Measurements from ENCODE around the gene PPP6R1. TPM values are rescaled to one million over a fixed set of nuclear protein-coding genes. Genes with fewer than 3 reads are reported as not detected.

PPP6R1 gene
- total RNA-seq, 1 experiment from 2014 or later: 79.7 TPM

DNA sequence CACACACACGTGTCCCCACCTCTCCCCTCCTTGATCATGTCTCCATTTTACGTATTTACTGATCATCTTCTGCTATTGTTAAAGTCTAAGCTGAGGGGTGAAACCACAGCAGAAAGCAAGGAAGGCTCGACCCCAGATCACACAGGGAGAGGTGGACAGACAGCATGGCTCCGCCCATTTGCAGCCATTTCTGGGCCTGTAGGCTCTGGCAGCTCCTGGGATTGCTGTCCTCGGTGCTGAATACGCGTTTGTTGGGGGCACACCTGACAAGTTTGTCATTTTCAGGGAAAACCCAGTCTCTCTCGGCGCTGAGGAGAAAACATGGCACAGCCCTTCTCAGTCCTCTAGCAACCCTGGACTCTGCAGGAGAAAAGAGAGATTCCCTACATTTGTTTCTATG, 38.3 kb downstream of the PPP6R1 start:
- Histone ChIP-seq H3T11ph (ENCODE audit: low read length) (no peak overlapping the region), H3K23ac (ENCODE audit: insufficient read length, low read depth, low read length) (no peak overlapping the region), H3K27me3 (ENCODE audit: insufficient read depth, low read length) (no peaks in the 10 kb centered on the region), H3K79me2 (ENCODE audit: insufficient read depth, low read length) (no peaks in the 10 kb centered on the region), H4K5ac (ENCODE audit: insufficient read length, low read depth, low read length) (no peak overlapping the region), H2BK15ac (ENCODE audit: low read depth, low read length) (no peak overlapping the region), H4K8ac (replicated peaks; ENCODE audit: insufficient read length, low read depth, low read length) (no peak overlapping the region), H3K79me1 (ENCODE audit: insufficient read depth, low read depth, low read length, poor library complexity, severe bottlenecking) (no peaks in the 10 kb centered on the region), H2BK12ac (ENCODE audit: insufficient read length, low read depth, low read length) (no peak overlapping the region), H4K91ac (ENCODE audit: insufficient read length, low read depth, low read length) (no peak overlapping the region), H3K9me3 (ENCODE audit: control insufficient read depth, low read depth, low read length) (no peaks in the 10 kb centered on the region), H3K56ac (ENCODE audit: insufficient read length, low read depth, low read length) (no peak overlapping the region), H3K4ac (ENCODE audit: low read depth, low read length) (no peak overlapping the region), H3K27ac (ENCODE audit: insufficient read length, low read depth, low read length) (no peak overlapping the region), H3K4me2 (ENCODE audit: insufficient read depth, insufficient read length, low read length) (no peak overlapping the region), H3K4me1 (ENCODE audit: insufficient read depth, low read length) (no peaks in the 10 kb centered on the region), H4K20me1 (ENCODE audit: control insufficient read depth, insufficient read depth, insufficient read length) (peaks cover 2% of the 10 kb centered on the region), H3K23me2 (ENCODE audit: insufficient read length, low read depth, low read length, poor library complexity, severe bottlenecking) (peaks cover 3% of the 10 kb centered on the region), H2AK5ac (ENCODE audit: insufficient read length, low read length) (no peak overlapping the region), H2BK5ac (ENCODE audit: insufficient read length, low read length) (no peak overlapping the region), H3K9ac (ENCODE audit: extremely low read depth, insufficient read length, low read length) (no peak overlapping the region), H2BK120ac (ENCODE audit: low read depth, low read length, poor library complexity, severe bottlenecking) (no peak overlapping the region), H3K14ac (ENCODE audit: insufficient read depth, low read length) (no peak overlapping the region), H2AFZ (ENCODE audit: low read length) (no peak overlapping the region), H3K18ac (ENCODE audit: insufficient read length, low read depth, low read length) (no peak overlapping the region), H2BK20ac (ENCODE audit: low read depth, low read length, poor library complexity, severe bottlenecking) (no peak overlapping the region)
- TF ChIP-seq, protein P1, sequence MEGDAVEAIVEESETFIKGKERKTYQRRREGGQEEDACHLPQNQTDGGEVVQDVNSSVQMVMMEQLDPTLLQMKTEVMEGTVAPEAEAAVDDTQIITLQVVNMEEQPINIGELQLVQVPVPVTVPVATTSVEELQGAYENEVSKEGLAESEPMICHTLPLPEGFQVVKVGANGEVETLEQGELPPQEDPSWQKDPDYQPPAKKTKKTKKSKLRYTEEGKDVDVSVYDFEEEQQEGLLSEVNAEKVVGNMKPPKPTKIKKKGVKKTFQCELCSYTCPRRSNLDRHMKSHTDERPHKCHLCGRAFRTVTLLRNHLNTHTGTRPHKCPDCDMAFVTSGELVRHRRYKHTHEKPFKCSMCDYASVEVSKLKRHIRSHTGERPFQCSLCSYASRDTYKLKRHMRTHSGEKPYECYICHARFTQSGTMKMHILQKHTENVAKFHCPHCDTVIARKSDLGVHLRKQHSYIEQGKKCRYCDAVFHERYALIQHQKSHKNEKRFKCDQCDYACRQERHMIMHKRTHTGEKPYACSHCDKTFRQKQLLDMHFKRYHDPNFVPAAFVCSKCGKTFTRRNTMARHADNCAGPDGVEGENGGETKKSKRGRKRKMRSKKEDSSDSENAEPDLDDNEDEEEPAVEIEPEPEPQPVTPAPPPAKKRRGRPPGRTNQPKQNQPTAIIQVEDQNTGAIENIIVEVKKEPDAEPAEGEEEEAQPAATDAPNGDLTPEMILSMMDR (conservative IDR thresholded peaks at IDR 0.05): no peak
- Mint-ChIP-seq H3K9me3 (peaks cover 12 to 17% of the 10 kb centered on the region in 2 experiments), H3K36me3 (ENCODE audit: insufficient read depth in 1 of 3, low read depth in 3 of 3) (peaks cover 0 to 15% (median 6%) of the 10 kb centered on the region in 3 experiments; a peak in 6 of 7 replicates), H3K4me3 (no peak overlapping the region), H3K27ac (no peak overlapping the region; a peak in 1 of 7 replicates), H3K4me1 (peaks cover 11 to 14% of the 10 kb centered on the region in 2 experiments), H3K27me3 (ENCODE audit: low read depth) (peaks cover 16% of the 10 kb centered on the region)
- WGBS (ENCODE audit: extremely low coverage, insufficient read length, low lambda C conversion rate): no CpG with 5 or more reads among the region's 9 CpGs
- peak; percentile 60 for DNase-seq

Data from H9 (cell line).